ENCODE measurements around the gene RELCH.

GRCh38 chr18:62327977-62328376 is 140.9 kb downstream of the RELCH start:
- TF ChIP-seq POLR2AphosphoS5 (IDR thresholded peaks at IDR 0.05; ENCODE audit: low read depth, low read length) (no peak), POLR2A (IDR thresholded peaks at IDR 0.05; ENCODE audit: low read depth, low read length) (no peak), TAF1 (IDR thresholded peaks at IDR 0.05; ENCODE audit: borderline replicate concordance, low read depth, low read length) (no peak)

Data from GM12892 (cell line).